Glutamatergic neuron (in vitro differentiated cells): ENCODE data around the gene RPTOR. TPM values are rescaled to one million over a fixed set of nuclear protein-coding genes. Genes with fewer than 3 reads are reported as not detected.

Experiments
- DNase-seq: peaks from one replicate; pipeline ENCODE4 v3.0.0; 2022
- H3K27ac Mint-ChIP-seq: one replicate; pipeline ENCODE4 v1.8.0; 2020; ENCODE audit warnings: mild to moderate bottlenecking, mixed read lengths, inconsistent platforms; ENCODE audit not compliant: unreplicated experiment
- H3K27me3 Mint-ChIP-seq: one replicate; pipeline ENCODE4 v1.8.0; 2020; ENCODE audit warnings: mild to moderate bottlenecking, moderate library complexity, mixed read lengths, inconsistent platforms; ENCODE audit not compliant: unreplicated experiment
- H3K36me3 Mint-ChIP-seq: one replicate; pipeline ENCODE4 v1.8.0; 2020; ENCODE audit warnings: mild to moderate bottlenecking, mixed read lengths, inconsistent platforms; ENCODE audit not compliant: unreplicated experiment
- H3K4me1 Mint-ChIP-seq: one replicate; pipeline ENCODE4 v1.8.0; 2020; ENCODE audit warnings: mild to moderate bottlenecking, low read depth, mixed read lengths, inconsistent platforms; ENCODE audit not compliant: unreplicated experiment
- H3K4me3 Mint-ChIP-seq: one replicate; pipeline ENCODE4 v1.8.0; 2020; ENCODE audit warnings: mild to moderate bottlenecking, mixed read lengths, inconsistent platforms; ENCODE audit not compliant: unreplicated experiment
- H3K9me3 Mint-ChIP-seq: one replicate; pipeline ENCODE4 v1.8.0; 2020; ENCODE audit warnings: mild to moderate bottlenecking, moderate library complexity, mixed read lengths, inconsistent platforms; ENCODE audit not compliant: unreplicated experiment
- CTCF ChIP-seq: fragments of 200-600 bp; sonication (generic); IDR thresholded peaks from one replicate; pipeline ENCODE4 v1.5.0; 2021; ENCODE audit not compliant: partially characterized antibody, unreplicated experiment
- total RNA-seq: library from RNA; stranded (reverse); fragmentation: NEBNext Ultra II Directional; extraction: Animal tissue kit (Norgen Biotek cat#: 25700); gene quantifications from one replicate; pipeline ENCODE4 v1.2.1, GENCODE V29; 2021; ENCODE audit not compliant: unreplicated experiment

RPTOR gene
- total RNA-seq, 1 donor from 2014 or later = 39.8 TPM

GRCh38 chr17:80960797-80961452, 416.3 kb downstream of the RPTOR start:
- Mint-ChIP-seq H3K36me3 (no peaks in the 10 kb centered on the region), H3K27ac (no peak overlapping the region), H3K4me3 (no peak overlapping the region), H3K4me1 (peaks cover 9% of the 10 kb centered on the region), H3K9me3 (peaks cover 2% of the 10 kb centered on the region), H3K27me3 (peaks cover 2% of the 10 kb centered on the region)
- TF ChIP-seq CTCF = no peak
- no peak for DNase-seq

DNA sequence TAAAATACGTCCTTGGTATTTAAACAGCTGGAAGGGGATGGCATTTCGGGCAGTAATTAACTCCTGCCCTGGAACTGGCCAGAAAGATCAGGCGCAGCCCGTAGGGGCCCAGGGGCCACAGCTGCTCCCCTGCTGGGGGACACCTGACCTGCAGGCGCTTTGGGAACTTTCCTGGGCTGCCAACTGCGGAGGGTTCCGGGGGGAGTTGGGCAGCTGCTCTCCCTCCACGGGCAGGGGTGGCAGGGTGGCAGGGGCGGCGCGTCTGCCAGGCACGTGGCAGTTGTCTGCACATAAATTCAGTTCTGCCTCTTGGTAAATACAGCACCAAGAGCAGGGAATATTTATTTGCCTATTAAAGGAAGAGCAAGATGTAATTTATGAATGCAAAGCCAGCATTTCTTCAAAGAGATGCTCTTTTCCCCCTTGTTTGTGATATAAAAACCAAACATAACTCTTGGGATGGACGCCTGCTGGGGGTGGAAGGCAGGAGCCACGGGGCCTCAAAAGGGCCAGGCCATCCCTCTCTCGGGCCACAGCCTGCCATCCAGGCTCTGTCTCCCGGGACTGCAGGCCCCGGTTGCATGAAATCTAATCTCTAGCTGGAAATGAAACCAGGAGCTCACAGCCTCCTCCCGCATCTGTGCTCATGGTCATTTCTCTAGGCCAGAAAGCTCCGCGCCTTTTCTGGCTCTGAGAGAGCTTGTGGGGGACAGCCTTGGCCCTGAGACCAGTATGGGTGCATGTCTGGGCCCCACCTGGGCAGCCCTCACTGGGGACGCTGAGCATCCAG, 417.1 kb downstream of the RPTOR start:
- DNase-seq = no peak
- Mint-ChIP-seq H3K4me3 (peak overlapping the region; percentile 25), H3K36me3 (no peaks in the 10 kb centered on the region), H3K27me3 (peaks cover 2% of the 10 kb centered on the region), H3K9me3 (peaks cover 5% of the 10 kb centered on the region), H3K27ac (no peak overlapping the region), H3K4me1 (peaks cover 9% of the 10 kb centered on the region)
- peak; percentile 29 for TF ChIP-seq CTCF

DNA sequence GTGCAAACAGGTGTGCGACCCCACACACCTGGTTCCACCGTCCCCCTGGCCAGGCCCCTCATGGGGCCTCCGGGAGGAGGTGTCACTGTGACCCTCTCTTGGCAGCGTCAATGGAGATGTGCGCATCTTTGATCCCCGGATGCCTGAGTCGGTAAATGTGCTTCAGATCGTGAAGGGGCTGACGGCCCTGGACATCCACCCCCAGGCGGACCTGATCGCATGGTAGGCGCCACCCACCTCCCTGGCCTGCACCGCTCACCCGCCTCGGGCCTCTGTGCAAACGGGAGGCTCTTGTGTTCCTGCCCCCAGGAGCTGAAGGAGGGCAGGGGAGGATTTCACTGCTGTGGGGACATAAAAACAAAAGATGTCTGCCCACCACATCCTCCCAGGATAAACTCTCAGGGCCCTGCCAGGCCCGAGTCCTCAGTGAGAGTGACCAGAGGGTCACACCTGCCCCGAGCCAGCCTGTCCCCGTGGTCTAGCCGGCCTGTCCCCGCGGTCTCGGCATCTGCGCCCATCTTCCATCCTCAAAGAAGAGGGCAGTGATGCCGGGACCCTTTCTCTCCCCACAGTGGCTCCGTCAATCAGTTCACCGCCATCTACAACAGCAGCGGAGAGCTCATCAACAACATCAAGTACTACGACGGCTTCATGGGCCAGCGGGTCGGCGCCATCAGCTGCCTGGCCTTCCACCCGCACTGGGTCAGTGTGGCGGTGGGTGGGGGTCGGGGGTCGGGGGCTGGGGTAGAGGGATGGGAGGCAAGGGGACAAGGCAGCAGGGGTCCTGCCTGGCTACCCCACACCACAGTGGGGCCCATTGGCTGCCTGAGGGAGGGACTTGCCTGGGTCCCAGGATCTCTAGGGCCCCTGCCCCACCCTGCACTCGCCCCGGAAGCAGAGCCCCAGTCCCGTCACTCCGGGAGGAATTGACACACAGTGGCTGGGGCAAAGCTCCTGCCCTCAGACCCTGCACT, 418.0 kb downstream of the RPTOR start:
- H3K27me3 Mint-ChIP-seq = peaks cover 2% of the 10 kb centered on the region

GRCh38 chr17:80963812-80964543, 419.3 kb downstream of the RPTOR start:
- Mint-ChIP-seq H3K4me1 (peaks cover 10% of the 10 kb centered on the region), H3K27me3 (peaks cover 2% of the 10 kb centered on the region), H3K27ac (no peak overlapping the region), H3K9me3 (peaks cover 9% of the 10 kb centered on the region), H3K4me3 (no peak overlapping the region), H3K36me3 (no peaks in the 10 kb centered on the region)
- no peak for TF ChIP-seq CTCF
- DNase-seq = no peak

More for the DNA sequence above, 418.0 kb downstream of the RPTOR start:
- no peak for DNase-seq
- Mint-ChIP-seq H3K27ac (peak overlapping the region; percentile 48), H3K4me1 (peaks cover 9% of the 10 kb centered on the region), H3K36me3 (no peaks in the 10 kb centered on the region), H3K4me3 (peak overlapping the region; percentile 25), H3K9me3 (peaks cover 5% of the 10 kb centered on the region)
- no peak for TF ChIP-seq CTCF
